ENCODE results near the gene CACNA1G. TPM values are rescaled to one million over a fixed set of nuclear protein-coding genes. Genes with fewer than 3 reads are reported as not detected.

Gene CACNA1G
- total RNA-seq, 1 experiment from 2014 or later, result 0.04 TPM

- BruUV-seq (replicated peaks), result no TSS peak
- POLR2A ChIA-PET (ENCODE audit: unreplicated experiment), result no interaction called here
- Histone ChIP-seq H3K9me2 (replicated peaks; ENCODE audit: low read length) (no peaks in the 10 kb centered on the region), H3K4me1 (ENCODE audit: insufficient read depth, low read length) (peaks cover 39% of the 10 kb centered on the region), H3K4me3 (ENCODE audit: low read length) (no peak overlapping the region), H3K27ac (ENCODE audit: low read length) (no peak overlapping the region), H4K20me1 (ENCODE audit: low read length) (no peaks in the 10 kb centered on the region), H3K4me2 (ENCODE audit: low read length) (no peak overlapping the region), H3K79me2 (ENCODE audit: low read length) (peaks cover 24% of the 10 kb centered on the region), H2AFZ (ENCODE audit: low read length) (no peak overlapping the region), H3K27me3 (ENCODE audit: low read length) (no peaks in the 10 kb centered on the region), H3K9ac (ENCODE audit: low read length) (no peak overlapping the region), H3F3A (ENCODE audit: low read length, unreplicated experiment) (no peaks in the 10 kb centered on the region), H3K9me3 (ENCODE audit: low read length) (no peaks in the 10 kb centered on the region), H3K36me3 (ENCODE audit: low read depth, low read length) (peaks cover 11% of the 10 kb centered on the region; the same call in 1 of the 2 replicates)
- TF ChIP-seq CTCF (conservative IDR thresholded peaks at IDR 0.05; ENCODE audit: low read depth, low read length), result no peak
- TF ChIP-seq EZH2phosphoT487 (IDR thresholded peaks at IDR 0.05; ENCODE audit: borderline replicate concordance, low read length), result no peak
- no peak for TF ChIP-seq EZH2 (IDR thresholded peaks at IDR 0.05; ENCODE audit: low read length, unreplicated experiment)
- CTCF ChIA-PET, result no interaction called here
- no peak for ATAC-seq
- no peak for DNase-seq
- intact Hi-C loops (cut with micrococcal nuclease), result no loop called here
Measured at GRCh38 chr17:50538549-50539410, 21.7 kb upstream of the CACNA1G start.

GRCh38 chr17:50539762-50540559 lies 20.6 kb upstream of the CACNA1G start:
- H2AFZ ChIP-seq (ENCODE audit: low read length), result no peak overlapping the region
- no peaks in the 10 kb centered on the region for H4K20me1 ChIP-seq (ENCODE audit: low read length)
- H3K27me3 ChIP-seq (ENCODE audit: low read length), result no peaks in the 10 kb centered on the region
- ChIA-PET POLR2A (ENCODE audit: unreplicated experiment) (no interaction called here), CTCF (interaction anchor here (0.6 kb wide), 1 partner anchor 53 kb away, joined by 9 read pairs; no protein-coding TSS in a partner anchor)
- no peaks in the 10 kb centered on the region for H3F3A ChIP-seq (ENCODE audit: low read length, unreplicated experiment)
- H3K27ac ChIP-seq (ENCODE audit: low read length), result no peak overlapping the region
- intact Hi-C loops (cut with micrococcal nuclease), result no loop called here
- no peak overlapping the region for H3K4me3 ChIP-seq (ENCODE audit: low read length)
- no peak for DNase-seq
- no peak overlapping the region for H3K9ac ChIP-seq (ENCODE audit: low read length)
- peaks cover 11% of the 10 kb centered on the region; the same call in 1 of the 2 replicates for H3K36me3 ChIP-seq (ENCODE audit: low read depth, low read length)
- H3K4me1 ChIP-seq (ENCODE audit: insufficient read depth, low read length), result peaks cover 27% of the 10 kb centered on the region
- no peaks in the 10 kb centered on the region for H3K9me3 ChIP-seq (ENCODE audit: low read length)
- H3K4me2 ChIP-seq (ENCODE audit: low read length), result no peak overlapping the region
- TF ChIP-seq EZH2phosphoT487 (IDR thresholded peaks at IDR 0.05; ENCODE audit: borderline replicate concordance, low read length), result no peak
- no peak for TF ChIP-seq CTCF (conservative IDR thresholded peaks at IDR 0.05; ENCODE audit: low read depth, low read length)
- H3K79me2 ChIP-seq (ENCODE audit: low read length), result peaks cover 17% of the 10 kb centered on the region
- no peak for ATAC-seq
- H3K9me2 ChIP-seq (replicated peaks; ENCODE audit: low read length), result no peaks in the 10 kb centered on the region
- no TSS peak for BruUV-seq (replicated peaks)

Measured in PC-3 (cell line).